ENCODE data around the gene MAP4K5. TPM values are rescaled to one million over a fixed set of nuclear protein-coding genes. Genes with fewer than 3 reads are reported as not detected.

The MAP4K5 gene
- polyA plus RNA-seq, 1 experiment, result 8.8 TPM

GRCh38 chr14:50551877-50552276, 19.5 kb upstream of the MAP4K5 start:
- TF ChIP-seq, protein P1, sequence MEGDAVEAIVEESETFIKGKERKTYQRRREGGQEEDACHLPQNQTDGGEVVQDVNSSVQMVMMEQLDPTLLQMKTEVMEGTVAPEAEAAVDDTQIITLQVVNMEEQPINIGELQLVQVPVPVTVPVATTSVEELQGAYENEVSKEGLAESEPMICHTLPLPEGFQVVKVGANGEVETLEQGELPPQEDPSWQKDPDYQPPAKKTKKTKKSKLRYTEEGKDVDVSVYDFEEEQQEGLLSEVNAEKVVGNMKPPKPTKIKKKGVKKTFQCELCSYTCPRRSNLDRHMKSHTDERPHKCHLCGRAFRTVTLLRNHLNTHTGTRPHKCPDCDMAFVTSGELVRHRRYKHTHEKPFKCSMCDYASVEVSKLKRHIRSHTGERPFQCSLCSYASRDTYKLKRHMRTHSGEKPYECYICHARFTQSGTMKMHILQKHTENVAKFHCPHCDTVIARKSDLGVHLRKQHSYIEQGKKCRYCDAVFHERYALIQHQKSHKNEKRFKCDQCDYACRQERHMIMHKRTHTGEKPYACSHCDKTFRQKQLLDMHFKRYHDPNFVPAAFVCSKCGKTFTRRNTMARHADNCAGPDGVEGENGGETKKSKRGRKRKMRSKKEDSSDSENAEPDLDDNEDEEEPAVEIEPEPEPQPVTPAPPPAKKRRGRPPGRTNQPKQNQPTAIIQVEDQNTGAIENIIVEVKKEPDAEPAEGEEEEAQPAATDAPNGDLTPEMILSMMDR (IDR thresholded peaks at IDR 0.05; ENCODE audit: insufficient read depth, low read depth, low read length), result no peak

DNA sequence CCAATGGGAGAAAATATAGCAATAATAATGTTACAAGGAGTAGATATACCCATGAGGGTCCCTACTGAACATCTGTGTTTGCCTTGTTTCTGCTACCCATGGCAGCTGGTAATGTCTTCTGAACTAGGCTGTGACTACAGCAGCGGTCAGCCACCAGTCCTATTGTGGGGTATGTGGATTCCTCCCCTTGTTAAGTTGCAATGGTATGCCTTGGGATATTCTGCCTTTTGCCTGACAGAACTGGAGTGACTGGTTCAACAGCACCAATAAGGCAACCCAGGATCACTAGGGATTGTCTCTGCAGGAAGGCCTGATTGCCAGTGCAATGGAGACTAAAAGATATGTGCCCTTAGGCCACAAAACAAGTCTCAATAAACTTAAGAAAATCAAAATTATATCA, 17.9 kb upstream of the MAP4K5 start:
- no peak for DNase-seq (ENCODE audit: low read depth)
- Histone ChIP-seq H3K27me3 (ENCODE audit: control insufficient read depth, insufficient read depth, low read length) (peaks cover 4% of the 10 kb centered on the region), H3K36me3 (ENCODE audit: control insufficient read depth, insufficient read depth, low read length) (no peaks in the 10 kb centered on the region), H3K4me3 (ENCODE audit: low read depth, low read length) (no peak overlapping the region)
- TF ChIP-seq, protein P1 (IDR thresholded peaks at IDR 0.05; ENCODE audit: insufficient read depth, low read depth, low read length), result no peak
- CTCF ChIA-PET, result interaction anchor here (1.6 kb wide), 1 partner anchor 12 kb away, joined by 3 read pairs; no protein-coding TSS in a partner anchor
- POLR2A ChIA-PET, result no interaction called here

More at GRCh38 chr14:50551877-50552276, 19.5 kb upstream of the MAP4K5 start:
- CTCF ChIA-PET, result no interaction called here
- Histone ChIP-seq H3K4me3 (ENCODE audit: low read depth, low read length) (no peak overlapping the region), H3K36me3 (ENCODE audit: control insufficient read depth, insufficient read depth, low read length) (no peaks in the 10 kb centered on the region), H3K27me3 (ENCODE audit: control insufficient read depth, insufficient read depth, low read length) (peaks cover 4% of the 10 kb centered on the region)
- DNase-seq (ENCODE audit: low read depth), result no peak
- POLR2A ChIA-PET, result no interaction called here

GRCh38 chr14:50545618-50546017, 13.2 kb upstream of the MAP4K5 start:
- ChIA-PET CTCF (interaction anchor here (0.8 to 8.9 kb wide), 4 partner anchors 8 to 315 kb away, joined by 3 to 117 read pairs (median 6); no protein-coding TSS in a partner anchor), POLR2A (interaction anchor here (0.6 kb wide), 1 partner anchor 852 kb away, joined by 4 read pairs; no protein-coding TSS in a partner anchor)
- Histone ChIP-seq H3K27me3 (ENCODE audit: control insufficient read depth, insufficient read depth, low read length) (peaks cover 5% of the 10 kb centered on the region), H3K36me3 (ENCODE audit: control insufficient read depth, insufficient read depth, low read length) (no peaks in the 10 kb centered on the region), H3K4me3 (ENCODE audit: low read depth, low read length) (no peak overlapping the region)
- TF ChIP-seq, protein P1 (IDR thresholded peaks at IDR 0.05; ENCODE audit: insufficient read depth, low read depth, low read length), result no peak
- no peak for DNase-seq (ENCODE audit: low read depth)

GRCh38 chr14:50544911-50545310, 12.5 kb upstream of the MAP4K5 start:
- DNase-seq (ENCODE audit: low read depth), result no peak
- ChIA-PET CTCF (interaction anchor here (1.5 to 8.9 kb wide), 3 partner anchors 9 to 315 kb away, joined by 6 to 117 read pairs (median 7); no protein-coding TSS in a partner anchor), POLR2A (no interaction called here)
- TF ChIP-seq, protein P1 (IDR thresholded peaks at IDR 0.05; ENCODE audit: insufficient read depth, low read depth, low read length), result no peak
- Histone ChIP-seq H3K36me3 (ENCODE audit: control insufficient read depth, insufficient read depth, low read length) (no peaks in the 10 kb centered on the region), H3K27me3 (ENCODE audit: control insufficient read depth, insufficient read depth, low read length) (peaks cover 4% of the 10 kb centered on the region), H3K4me3 (ENCODE audit: low read depth, low read length) (no peak overlapping the region)

DNA sequence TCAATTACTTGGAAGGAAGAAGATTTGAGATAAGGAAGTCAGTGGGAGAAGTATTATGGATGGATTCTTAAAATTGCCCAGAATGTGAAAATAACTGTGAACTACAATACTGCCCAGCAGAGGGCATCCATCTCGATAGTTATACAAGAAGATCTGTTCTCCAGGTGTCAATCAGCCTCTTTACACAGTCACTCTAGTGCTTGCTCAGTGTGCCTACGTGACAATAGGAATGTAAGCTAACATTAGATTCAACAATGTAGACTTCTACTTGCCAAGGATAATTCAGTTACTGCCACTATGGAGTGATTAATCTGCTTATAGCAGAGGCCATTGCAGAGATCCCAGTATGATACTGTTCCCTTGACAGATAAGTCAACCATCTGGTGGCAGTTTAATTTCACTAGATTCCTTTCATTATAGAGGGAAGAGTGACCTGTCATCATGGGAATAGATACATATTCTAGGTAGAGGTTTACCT, 10.6 kb upstream of the MAP4K5 start:
- ChIA-PET POLR2A (no interaction called here), CTCF (interaction anchor here (0.8 to 8.9 kb wide), 16 partner anchors 11 to 318 kb away, joined by 3 to 117 read pairs (median 4); partner anchors contain the start of genes ATL1 and MAP4K5)
- H3K36me3 ChIP-seq (ENCODE audit: control insufficient read depth, insufficient read depth, low read length), result no peaks in the 10 kb centered on the region
- TF ChIP-seq, protein P1 (IDR thresholded peaks at IDR 0.05; ENCODE audit: insufficient read depth, low read depth, low read length), result peak; percentile 54
- peaks cover 2% of the 10 kb centered on the region for H3K27me3 ChIP-seq (ENCODE audit: control insufficient read depth, insufficient read depth, low read length)
- no peak for DNase-seq (ENCODE audit: low read depth)
- H3K4me3 ChIP-seq (ENCODE audit: low read depth, low read length), result no peak overlapping the region

Measured in BJ (cell line).